Cerebellar cortex (tissue), 1 donor: ENCODE results near the gene SYNE1.

Experiments
- DNase-seq: peaks from one replicate; pipeline ENCODE4 v3.0.0-alpha.2; 2015; ENCODE audit warnings: low spot score

The SYNE1 gene

DNA sequence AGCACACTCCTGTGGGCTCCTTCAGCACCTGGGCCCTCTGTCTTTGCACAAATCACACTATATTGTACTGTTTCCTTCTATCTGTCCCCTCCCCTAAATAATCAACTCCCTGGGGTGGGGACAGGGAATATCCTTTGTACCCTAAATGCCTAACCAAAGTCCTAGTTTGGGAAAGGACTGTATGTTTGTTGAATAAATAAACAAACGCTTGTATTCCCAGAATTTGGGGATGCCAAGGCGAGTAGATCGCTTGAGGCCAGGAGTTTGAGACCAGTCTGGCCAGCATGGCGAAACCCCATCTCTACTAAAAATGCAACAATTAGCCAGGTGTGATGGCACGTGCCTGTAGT lies 322.7 kb downstream of the SYNE1 start:
- DNase-seq, result no peak

DNA sequence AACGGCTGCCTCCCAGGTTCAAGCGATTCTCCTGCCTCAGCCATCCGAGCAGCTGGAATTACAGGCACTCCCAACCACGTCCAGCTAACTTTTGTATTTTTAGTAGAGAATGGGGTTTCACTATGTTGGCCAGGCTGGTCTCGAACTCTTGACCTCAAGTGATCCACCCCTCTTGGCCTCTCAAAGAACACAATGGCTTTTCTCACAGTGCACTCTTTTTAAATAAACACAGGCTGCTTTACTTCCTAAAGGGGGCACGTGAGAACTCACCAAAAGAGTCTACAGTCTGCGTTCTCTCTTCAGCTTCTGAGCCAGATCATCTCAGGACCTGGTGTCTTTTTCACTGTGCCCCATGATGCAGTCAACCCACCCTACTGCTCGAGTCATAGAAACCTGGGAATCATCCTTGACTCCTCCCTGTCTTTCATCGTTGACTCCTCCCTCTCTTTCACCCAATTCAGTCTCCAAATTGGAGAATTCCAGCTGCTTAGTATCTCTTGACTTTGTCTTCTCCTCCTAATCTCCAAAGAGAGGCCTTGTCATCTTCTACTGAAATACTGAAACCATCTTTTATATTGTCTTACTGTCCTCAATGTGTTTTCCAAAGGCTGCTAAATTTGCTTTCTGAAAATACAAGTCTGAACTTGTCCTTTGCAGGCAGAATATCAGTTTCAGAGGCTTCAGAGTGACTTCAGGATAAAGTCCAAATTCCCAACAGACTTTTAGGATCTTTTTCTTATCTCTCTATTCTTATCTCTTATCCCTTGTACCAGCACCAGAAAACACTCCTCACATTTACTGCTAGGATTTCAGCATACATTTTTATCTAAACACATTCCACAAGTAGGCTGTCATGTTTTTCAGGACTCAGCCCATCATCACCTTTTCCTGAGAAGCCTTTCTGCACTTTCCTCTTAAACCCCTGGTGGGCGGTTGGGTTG lies 323.4 kb downstream of the SYNE1 start:
- DNase-seq, result no peak

DNA sequence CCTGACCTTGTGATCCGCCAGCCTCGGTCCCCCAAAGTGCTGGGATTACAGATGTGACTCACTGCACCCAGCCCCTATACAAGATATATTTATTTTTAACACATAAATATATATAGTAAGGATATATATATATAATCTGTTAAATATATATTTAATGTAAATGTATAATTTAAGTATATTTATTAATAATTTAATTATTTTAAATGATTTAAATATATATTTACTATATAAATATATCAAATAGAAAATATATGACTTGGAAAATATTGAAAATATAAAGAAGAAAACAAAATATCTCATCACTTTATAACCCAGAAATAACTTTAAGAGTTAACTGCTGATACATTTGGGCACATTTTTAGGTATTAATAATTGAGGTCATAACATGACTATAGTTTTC lies 324.7 kb downstream of the SYNE1 start:
- DNase-seq, result no peak

DNA sequence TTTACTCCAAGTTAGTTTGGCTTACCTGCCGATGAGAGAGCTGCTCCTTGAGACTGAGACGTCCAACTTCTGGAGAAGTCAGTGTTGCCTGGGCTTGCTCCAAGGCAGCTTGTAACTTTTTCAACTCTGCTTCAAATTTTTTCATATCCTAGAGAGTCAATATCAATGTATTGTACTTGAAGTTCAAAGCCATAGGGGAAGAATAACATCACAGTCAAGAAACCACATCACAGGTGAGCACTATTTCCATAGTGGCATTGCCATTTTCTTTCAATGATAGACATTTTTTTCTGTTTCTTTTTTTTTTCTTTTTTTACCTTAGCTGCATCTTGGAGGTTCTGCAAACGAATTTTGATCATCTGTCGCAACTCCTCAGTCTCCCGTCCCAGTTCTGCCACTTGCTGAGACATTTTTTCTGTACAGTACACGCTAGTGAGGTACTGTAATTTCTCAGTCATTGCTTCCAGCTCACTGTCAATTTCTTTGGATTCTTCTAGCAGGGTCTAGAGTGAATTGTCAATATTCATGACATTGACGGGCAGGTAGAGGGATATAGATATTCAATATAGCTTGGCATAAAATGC lies 326.7 kb downstream of the SYNE1 start:
- no peak for DNase-seq

DNA sequence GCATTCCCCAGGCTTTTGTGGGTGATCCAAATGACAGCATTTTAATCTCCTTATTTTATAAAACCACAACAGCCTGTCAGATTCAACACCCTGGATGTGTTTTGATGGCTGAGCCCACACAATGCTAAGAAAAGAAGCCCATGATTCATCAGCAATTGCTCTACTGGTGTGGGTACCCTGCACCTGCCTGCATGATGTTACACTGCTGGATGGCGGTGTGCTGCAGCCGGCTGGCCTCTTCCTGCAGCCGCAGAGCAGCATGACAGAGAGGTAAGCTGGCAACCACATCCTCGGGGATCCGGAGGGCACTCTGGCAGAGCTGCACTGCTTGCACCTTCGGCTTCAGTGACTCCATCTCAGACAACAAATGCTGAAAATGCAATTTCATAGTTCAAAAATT lies 327.5 kb downstream of the SYNE1 start:
- no peak for DNase-seq

DNA sequence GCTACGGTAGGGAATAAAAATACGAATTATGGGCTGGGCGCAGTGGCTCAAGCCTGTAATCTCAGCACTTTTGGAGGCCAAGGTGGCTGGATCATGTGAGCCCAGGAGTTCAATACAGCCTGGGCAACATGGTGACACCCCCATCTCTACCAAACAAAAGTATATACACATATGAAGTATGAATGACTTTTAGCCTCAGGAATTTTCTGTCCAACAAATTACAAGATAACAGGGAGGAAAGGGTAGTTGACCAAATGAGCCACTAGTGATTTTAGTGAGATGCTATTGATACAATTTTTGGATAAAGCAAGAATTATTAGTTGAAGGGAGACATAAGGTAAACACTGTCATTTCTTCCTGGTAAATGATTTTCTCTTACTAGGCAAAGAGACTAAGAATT lies 328.2 kb downstream of the SYNE1 start:
- DNase-seq, result no peak

DNA sequence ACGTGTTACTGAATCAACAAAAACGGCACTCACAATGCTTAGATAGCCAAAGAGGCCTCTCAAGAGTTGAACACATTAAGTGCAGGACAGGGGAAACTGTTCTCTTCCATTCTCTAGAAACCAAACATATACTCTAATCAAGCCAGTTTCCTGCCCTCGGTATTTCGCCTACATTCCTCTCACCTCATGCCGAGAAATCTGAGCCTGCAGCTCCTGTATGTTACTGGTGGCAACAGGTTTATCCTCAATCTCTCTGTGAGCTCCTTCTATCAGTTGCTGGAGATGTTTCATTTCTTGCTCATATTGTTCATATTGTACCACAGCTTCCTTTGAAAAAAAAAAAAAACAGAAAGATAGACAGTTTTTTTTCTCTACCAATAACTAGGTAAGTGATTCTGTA lies 328.9 kb downstream of the SYNE1 start:
- no peak for DNase-seq

DNA sequence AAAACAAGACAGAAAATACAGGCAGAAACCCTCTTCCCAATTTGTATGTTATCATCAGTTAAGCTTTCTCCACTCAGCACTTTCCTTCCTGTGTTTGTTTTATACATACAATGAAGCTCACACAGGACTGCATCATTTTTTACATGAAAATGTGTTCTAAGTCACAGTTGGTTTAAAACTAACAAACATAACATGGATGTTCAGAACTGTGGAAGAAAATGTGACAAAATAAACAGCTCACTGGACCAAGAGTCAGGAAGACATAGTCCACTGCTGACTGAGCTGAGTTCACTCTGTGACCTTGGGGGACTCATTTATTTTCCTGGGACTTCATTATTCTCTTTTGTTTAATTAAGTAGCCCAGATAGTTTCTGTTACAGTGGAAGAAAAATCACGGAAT lies 331.5 kb downstream of the SYNE1 start:
- no peak for DNase-seq

DNA sequence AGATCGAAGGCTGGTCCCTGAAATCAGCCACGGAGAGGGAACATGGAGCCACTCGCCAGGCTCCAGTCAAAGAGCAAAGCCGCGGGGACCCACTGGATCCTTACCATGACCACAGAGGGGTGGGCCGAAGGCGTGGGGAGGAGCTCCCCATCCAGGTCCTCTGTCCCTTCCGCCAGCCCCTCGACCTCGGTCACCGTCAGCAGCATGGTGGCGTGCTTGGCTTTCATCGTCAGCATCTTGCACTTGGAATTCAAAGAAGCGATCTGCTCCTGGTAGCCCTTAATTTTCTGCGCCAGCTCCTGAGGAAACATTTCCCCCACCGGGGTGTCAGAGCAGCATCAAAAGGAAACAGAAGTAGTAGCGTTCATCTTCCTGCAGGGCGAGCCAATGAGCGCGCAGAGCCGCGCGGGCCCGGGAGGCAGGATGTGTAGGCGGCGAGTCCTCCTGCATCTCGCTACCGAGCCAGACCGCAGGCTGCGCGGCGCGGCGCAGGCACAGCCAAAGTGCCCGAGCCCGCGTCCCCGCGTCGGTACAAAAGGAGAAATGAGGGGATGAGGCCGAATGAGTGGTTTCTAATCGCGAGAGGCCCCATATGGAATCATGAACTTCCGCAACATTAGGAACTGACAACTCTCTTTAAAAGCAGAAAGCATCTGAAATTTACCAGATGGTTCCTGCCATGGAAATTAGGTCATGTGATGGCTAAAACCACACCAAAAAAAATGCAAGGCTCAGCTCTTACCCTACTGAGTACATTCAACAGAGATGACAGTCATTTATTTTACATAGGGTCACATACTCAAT lies 335.2 kb downstream of the SYNE1 start:
- DNase-seq, result peak; percentile 89

DNA sequence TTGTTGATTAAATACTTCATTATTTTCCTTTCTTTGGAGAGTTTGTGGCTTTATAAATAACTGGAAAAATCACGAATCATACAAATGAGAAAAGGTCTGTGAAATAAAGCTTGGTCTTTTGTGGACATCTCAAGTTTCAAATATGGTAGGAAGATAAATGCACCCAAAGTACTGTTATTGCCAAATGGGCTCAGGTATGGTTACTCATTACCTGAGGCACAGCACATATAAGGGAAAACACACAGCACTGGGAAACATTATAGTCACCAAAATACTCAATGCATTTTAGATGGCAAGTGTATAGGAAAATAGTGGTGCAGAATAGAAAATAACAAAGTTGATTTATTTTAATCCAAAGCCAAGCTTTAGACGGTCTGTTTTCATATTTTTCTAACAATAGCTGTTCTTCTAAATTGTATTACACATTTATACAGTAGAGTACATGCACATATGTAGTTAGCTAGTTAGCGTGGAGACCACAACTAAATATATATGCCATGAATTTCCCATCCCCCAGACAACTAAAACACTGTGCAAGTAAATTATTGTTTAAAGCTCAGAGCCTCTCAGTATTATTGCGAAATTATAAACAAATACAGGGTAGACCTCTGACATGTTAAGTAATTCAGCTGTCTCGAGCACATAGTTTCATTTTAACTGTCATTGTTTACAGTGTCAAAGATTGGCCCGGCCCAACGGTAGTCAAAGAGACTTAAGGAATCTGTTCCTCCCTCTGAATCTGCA lies 336.0 kb downstream of the SYNE1 start:
- no peak for DNase-seq

DNA sequence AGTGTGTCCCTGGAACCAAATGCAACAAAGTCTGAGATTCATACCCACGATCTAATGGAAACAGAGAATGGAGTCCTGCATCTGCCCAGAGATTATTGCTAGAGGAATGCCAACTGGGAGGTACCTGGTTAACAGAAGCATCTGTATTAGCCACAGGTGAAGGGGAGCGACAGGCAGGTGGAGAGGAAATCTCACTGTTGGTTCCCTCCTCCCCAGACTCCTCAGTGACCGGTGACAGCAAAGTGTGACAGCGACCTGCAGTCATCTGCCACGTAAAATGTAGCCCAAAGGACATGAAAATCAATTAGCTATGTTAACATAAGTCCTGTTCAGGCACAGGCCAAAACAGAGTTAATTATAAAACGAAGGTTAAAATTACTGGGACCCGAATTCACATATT lies 336.6 kb downstream of the SYNE1 start:
- peak; percentile 62 for DNase-seq

DNA sequence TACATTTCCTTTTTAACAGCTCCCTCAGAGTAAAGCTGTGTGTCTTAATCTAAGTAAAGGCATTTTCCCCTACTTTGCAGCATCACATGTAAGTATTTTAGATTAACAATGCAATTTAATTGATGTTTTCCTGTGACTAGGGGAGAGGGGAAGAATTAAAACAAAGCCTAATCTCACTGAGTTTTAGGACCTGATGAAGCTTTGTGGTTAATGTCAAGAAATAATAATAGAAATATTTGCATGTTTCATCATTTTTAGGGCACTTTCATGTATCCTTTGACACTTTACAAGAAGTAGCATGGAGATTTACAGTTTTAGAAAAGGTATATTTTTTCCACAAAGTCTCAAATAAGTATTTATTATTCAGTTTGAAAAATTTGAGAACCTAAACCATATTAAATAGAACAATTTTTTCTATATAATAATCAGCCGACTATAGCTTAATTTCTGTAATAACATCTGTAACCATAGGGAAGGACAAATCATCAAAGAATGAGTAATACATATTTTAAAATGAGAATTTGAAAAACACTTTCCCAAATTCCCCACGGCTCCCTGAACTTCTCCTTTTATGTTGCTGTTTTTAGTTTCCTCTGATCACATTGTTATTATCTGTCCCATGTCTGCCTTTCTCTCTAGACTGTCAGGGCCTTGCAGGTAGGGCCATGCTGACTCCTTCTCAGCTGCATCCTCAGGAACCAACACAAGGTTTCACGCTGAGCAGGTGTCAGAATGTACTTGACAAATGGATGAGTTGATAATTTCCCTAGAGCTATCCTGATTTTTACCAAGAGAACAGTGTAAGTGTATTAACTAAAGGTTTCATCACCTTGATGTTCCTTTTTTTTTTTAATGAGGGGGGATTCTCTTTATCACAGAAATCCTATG lies 338.1 kb downstream of the SYNE1 start:
- DNase-seq, result peak; percentile 76

DNA sequence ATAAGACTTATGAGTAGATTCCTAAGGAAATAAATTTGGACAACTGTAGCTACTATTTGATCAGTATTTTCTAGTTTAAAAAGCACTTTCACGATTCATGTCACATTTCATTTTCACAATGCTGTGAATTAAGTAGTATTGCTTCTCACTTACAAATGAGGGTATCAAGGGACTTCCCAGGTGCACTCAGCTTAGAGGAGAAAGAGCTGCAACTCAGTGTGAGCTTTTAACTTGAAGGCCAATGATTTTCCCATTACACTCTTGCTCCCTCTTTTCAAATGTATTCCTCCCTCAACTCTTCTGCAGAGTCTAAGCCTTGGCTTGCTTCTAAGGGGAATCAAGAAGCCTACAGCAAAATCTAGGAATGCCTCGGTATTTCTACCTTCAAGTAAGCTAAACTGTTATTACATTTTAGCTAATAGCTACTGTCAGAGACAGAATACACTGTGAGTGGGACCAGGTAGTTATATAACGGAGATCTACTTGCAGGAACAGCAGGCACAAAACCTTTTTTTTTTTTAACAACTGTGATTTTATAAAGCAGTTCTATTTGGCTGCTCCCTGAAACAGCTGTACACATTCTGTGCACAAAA lies 339.0 kb downstream of the SYNE1 start:
- DNase-seq, result peak; percentile 59

DNA sequence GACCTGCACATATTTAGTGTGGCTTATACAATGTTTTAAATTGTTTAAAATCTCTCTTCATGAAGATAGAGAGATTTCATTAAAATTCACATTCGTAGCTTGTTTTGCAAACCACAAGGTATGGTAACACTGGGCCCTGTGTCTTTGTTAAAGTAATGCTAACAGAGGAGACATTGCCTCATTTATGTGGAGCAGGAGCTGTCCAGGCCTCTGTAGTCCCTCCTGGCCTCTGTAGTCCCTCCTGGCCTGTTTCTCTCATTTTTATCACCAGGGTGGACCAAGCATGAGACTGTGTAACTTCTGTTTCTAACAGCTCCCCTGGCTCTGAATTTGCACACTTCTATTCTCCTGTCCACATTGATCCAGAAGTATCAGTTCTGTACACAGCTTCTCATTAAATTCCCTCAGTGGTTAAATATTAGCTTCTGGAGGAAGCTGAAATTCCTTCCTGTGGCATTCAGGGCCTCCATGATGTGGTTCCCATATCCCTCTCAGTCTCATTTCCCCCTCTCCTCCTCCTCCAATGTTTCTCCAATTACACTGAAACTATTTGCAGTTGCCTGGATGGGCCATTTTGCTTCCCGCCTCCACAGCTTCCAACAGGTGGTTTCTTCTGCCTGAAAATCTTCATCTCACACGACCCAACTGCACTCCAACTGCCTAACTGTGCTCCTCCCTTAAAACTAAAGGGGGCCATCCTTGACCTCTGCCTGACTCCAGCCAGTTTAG lies 340.4 kb downstream of the SYNE1 start:
- DNase-seq, result no peak

DNA sequence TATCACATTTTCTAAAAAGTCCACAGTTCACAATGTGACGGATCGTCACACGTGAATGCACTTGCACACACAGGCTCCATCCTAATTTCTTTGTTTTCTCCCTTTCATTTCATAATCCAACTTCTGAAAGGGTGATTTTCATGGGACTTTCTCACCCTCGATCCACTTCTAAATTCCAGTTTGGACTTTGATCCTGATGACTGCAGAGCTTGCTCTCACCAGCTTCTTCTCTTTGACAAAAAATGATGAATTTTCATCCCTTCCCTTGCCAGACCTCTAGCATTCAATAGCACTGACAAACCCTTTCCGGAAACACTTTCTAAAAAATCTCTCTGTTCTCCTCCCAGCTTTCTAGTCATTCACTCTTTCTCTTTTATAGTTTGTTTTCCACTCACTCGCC lies 341.2 kb downstream of the SYNE1 start:
- DNase-seq, result no peak

DNA sequence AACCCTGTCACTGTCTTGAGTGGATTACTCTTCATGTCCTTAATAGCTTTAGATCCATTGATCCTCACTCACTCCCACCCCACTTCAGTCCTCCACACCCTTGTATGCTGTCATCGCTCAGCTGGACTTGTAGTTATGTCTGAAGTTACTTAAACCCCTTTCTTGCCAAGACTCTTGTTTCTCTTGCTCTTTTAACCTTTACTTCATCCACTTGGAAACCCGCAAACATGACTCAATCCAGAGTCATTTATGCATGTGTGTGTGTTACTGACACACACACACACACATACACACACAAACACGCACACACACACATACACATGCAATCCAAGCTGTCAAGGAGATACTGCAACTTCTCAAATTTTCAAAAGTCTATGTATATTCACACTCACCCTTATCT lies 341.8 kb downstream of the SYNE1 start:
- no peak for DNase-seq

DNA sequence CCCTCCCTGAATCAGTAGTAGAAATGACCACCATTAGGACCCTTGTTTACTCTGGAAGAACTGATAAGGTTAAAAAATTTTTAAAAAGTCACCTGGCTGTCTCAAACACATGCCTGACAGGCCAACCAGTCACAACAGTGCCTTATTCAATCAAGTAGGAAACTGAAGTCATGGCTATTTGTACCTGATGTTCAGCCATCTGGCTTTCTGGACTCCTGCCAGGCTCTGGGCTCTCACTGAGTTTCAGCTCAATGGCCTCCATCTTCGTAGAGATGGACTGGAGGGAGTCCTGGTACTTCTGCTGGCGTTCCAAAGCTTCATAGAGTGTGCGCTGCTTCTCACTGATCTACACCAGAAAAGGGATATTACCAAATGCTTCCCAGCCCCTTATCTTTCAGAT lies 343.8 kb downstream of the SYNE1 start:
- peak; percentile 95 for DNase-seq

DNA sequence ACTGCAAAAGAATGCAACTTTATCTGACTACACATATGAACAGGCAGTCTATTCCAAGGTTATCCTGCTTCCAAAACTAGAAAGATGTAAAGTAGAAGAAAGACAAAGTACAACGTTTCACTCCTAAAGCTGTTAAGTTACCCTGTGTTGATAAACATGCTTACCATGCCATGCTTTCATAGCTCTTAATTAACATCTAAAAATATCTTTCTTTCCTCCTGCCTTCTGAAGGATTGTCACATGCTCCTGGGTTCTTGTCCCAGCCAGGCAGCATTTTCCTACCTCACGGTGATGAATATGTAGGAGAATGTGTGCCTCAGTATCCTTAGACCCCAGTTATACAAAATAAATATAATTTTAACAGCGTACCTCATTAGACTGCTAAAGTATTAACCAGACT lies 344.6 kb downstream of the SYNE1 start:
- DNase-seq, result no peak

DNA sequence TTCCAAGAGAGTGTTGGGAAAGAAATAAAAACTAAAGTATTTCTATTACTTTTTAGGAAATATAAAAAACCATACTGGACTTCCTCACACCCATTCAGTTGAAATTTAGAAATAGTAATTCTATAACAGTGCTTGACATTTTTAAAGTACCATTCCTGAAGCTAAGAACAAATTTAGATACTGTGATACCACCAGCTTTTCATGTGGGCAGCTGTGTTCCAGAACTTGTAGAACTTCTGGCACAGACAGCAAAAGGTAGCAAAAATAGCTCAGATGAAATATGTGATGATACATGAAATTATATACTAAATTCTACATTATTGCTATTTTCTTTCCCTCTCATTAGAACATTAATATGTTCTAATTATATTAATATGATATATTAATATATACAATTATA lies 346.5 kb downstream of the SYNE1 start:
- no peak for DNase-seq

DNA sequence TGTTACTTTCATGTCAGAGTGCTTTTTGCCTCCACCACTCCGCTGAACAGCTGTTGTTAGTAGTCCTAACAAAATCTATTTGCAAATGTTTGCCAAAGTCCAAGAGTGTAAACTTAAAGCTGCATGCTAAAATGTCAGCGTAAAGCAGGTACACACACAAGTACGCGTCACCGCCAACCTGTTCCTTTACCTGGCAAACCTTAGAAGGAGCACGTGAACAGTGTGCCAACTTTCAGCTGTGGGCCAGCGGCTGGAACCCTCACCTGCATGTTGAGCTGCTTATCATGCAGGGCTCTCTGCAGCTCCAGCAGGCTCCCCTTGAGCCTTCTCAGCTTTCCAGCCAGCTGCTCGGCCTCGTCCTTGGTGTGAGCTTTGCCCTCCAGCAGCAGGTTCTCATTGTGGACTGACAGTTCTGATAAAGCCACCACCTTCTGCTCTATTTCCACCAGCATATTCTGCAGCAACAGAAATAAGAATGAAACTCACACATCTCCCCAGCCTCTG lies 359.3 kb downstream of the SYNE1 start:
- no peak for DNase-seq
